ENCODE data around the gene SSBP3. TPM values are rescaled to one million over a fixed set of nuclear protein-coding genes. Genes with fewer than 3 reads are reported as not detected.
"Not testable (repeated sequence)": the region's sequence is repeated elsewhere in the genome, so short reads cannot be mapped to it uniquely, and the experiment has no call there.

Gene SSBP3
- total RNA-seq, 2 donors from 2014 or later, result 7.9 to 23.1 TPM

DNA sequence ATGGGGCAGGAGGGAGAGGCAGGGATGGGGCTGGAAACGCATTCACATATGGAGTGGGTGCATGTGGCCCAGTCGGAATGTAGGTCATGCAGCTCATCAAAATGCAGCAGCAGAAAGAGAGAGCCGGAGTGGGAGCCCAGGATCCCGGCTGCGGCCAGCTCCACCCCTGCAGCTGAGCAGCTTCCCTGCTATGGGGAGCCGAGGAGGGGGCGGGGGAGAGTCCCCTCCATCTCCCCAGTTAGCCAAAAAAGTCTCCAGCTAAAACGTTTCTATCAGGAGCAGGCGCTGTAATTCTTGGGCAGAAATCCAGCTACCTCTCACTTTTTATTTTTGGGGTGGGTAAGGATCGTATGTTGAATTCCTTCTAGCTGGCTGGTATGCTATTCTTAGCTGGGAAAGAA, 166.6 kb downstream of the SSBP3 start:
- ATAC-seq (no peak), DNase-seq (no peak)
- Histone ChIP-seq H3K4me3 (no peak overlapping the region), H3K27ac (no peak overlapping the region), H3K36me3 (replicated peaks in 1 of 2; ENCODE audit: insufficient read depth in 1 of 2, low read depth in 2 of 2) (peaks cover 0 to 9% of the 10 kb centered on the region in 2 donors), H3K9me3 (no peaks in the 10 kb centered on the region), H3K4me1 (no peaks in the 10 kb centered on the region), H3K27me3 (no peaks in the 10 kb centered on the region)
- TF ChIP-seq POLR2A (IDR thresholded peaks at IDR 0.05), result no peak
- TF ChIP-seq, protein P1, sequence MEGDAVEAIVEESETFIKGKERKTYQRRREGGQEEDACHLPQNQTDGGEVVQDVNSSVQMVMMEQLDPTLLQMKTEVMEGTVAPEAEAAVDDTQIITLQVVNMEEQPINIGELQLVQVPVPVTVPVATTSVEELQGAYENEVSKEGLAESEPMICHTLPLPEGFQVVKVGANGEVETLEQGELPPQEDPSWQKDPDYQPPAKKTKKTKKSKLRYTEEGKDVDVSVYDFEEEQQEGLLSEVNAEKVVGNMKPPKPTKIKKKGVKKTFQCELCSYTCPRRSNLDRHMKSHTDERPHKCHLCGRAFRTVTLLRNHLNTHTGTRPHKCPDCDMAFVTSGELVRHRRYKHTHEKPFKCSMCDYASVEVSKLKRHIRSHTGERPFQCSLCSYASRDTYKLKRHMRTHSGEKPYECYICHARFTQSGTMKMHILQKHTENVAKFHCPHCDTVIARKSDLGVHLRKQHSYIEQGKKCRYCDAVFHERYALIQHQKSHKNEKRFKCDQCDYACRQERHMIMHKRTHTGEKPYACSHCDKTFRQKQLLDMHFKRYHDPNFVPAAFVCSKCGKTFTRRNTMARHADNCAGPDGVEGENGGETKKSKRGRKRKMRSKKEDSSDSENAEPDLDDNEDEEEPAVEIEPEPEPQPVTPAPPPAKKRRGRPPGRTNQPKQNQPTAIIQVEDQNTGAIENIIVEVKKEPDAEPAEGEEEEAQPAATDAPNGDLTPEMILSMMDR (IDR thresholded peaks at IDR 0.05), result no peak
- intact Hi-C loops (cut with DNase I), result no loop called here
- WGBS, 2 donors, result 76 to 77% methylated on average over 8 to 10 of the region's 10 CpGs

DNA sequence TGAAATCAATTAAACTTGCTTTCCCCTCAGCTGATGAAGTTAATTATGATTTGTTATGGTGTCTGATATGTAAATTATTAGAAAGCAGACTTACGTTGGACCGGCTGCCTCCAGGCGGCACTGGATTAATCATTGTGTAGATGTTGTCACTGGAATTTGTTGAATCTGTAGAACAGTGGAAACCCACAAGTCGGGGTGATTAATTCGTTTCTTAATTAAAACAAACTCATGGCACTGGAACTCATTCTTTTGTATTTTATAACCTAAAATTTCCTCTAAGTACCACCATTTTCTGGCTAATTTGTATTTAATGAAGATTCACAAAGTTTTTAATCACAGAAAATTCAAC, 167.2 kb downstream of the SSBP3 start:
- Histone ChIP-seq H3K9me3 (no peaks in the 10 kb centered on the region), H3K36me3 (replicated peaks in 1 of 2; ENCODE audit: insufficient read depth in 1 of 2, low read depth in 2 of 2) (peaks cover 0 to 9% of the 10 kb centered on the region in 2 donors), H3K27ac (no peak overlapping the region), H3K27me3 (no peaks in the 10 kb centered on the region), H3K4me1 (no peaks in the 10 kb centered on the region), H3K4me3 (no peak overlapping the region)
- TF ChIP-seq, protein P1 (IDR thresholded peaks at IDR 0.05), result no peak
- no peak for TF ChIP-seq POLR2A (IDR thresholded peaks at IDR 0.05)
- DNase-seq (no peak), ATAC-seq (no peak)
- intact Hi-C loops (cut with DNase I), result no loop called here
- 77 to 87% methylated on average over 5 of the region's 5 CpGs for WGBS, 2 donors

DNA sequence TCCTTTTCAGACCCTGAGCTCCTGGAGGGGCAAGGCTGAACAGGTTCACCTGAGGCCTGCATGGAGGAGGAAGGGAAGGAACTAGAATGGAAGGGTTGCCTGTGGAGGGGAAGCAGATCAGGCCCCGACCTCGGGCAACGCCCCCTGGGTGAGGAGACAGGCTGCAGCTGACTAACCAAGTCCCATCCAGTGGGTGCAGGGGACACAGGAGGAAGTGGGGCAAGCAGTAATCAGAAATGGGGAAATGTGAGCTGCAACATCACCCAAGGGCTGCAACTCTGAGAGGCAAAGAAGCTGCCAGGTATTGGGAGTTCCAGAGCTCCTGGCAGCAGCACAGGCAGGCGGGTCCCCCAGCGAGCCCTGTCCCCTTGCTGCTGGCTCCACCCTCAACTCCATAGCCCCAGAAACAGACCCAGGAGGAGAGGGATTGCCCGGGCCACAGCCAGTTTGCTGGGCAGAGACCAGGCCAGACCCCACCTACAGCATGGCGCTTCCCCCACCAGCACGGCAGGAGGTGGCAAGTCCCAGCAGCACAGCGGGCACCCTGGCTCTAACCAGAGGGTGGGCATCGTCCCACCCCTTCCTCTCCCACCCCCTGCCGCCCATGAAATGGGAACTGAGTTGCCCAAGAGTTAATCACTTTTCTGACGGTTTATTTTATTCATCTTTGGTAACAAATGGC, 167.7 kb downstream of the SSBP3 start:
- DNase-seq, result peak in 1 of 4 donors; percentile 25
- Histone ChIP-seq H3K27ac (no peak overlapping the region), H3K4me3 (no peak overlapping the region), H3K4me1 (no peaks in the 10 kb centered on the region), H3K36me3 (replicated peaks in 1 of 2; ENCODE audit: insufficient read depth in 1 of 2, low read depth in 2 of 2) (peaks cover 0 to 9% of the 10 kb centered on the region in 2 donors), H3K9me3 (no peaks in the 10 kb centered on the region), H3K27me3 (no peaks in the 10 kb centered on the region)
- WGBS, 2 donors, result 80 to 95% methylated on average over 12 of the region's 12 CpGs
- intact Hi-C loops (cut with DNase I), result no loop called here
- TF ChIP-seq POLR2A (IDR thresholded peaks at IDR 0.05), result no peak
- TF ChIP-seq, protein P1 (IDR thresholded peaks at IDR 0.05), result no peak
- ATAC-seq, result no peak

DNA sequence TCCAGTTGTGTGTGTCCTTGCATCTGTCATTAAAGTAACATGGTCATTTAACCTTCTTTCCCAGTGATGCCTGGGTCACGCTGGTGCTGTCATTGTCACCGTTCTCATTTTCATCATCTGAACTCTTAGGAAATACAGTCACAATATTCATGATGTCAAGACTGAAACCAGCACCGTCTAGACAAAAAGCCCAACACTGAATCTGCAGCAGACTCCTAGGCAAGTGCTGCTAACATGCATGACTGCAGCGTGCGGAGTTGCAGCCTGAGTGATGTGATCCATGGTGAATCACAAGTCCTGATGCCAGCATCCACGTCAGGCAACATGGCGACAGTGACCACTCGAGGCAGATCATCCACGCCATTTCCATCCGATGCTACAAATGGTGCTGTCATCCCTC, 168.6 kb downstream of the SSBP3 start:
- DNase-seq (no peak), ATAC-seq (no peak)
- no peak overlapping the region for H3K4me3 ChIP-seq
- 92 to 96% methylated on average over 5 to 10 of the region's 10 CpGs for whole genome bisulfite sequencing, 2 donors
- H3K36me3 ChIP-seq (replicated peaks in 1 of 2; ENCODE audit: insufficient read depth in 1 of 2, low read depth in 2 of 2), result peaks cover 0 to 9% of the 10 kb centered on the region in 2 donors
- H3K9me3 ChIP-seq, result no peaks in the 10 kb centered on the region
- intact Hi-C loops (cut with DNase I), result no loop called here
- no peaks in the 10 kb centered on the region for H3K4me1 ChIP-seq
- no peak overlapping the region for H3K27ac ChIP-seq
- no peaks in the 10 kb centered on the region for H3K27me3 ChIP-seq
- TF ChIP-seq, protein P1 (IDR thresholded peaks at IDR 0.05), result no peak
- TF ChIP-seq POLR2A (IDR thresholded peaks at IDR 0.05), result no peak

DNA sequence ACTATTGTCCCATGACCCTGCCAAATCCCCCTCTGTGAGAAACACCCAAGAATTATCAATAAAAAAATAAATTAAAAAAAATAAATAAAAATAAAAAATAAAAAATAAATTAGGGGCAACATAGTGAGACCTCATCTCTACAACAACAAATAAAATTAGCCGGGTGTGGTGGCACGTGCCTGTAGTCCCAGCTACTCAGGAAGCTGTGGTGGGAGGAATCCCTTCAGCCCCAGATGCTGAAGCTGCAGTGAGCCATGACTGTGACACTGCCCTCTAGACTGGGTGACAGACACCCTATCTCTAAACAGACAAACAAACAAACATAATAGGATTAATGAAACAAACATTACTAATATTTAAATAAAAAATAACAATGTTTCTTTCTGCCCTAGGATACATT, 171.9 kb downstream of the SSBP3 start:
- H3K27me3 ChIP-seq, result no peaks in the 10 kb centered on the region
- DNase-seq, result no peak
- H3K9me3 ChIP-seq, result no peaks in the 10 kb centered on the region
- TF ChIP-seq, protein P1 (IDR thresholded peaks at IDR 0.05), result no peak
- no peak for TF ChIP-seq POLR2A (IDR thresholded peaks at IDR 0.05)
- WGBS, 2 donors, result 92 to 95% methylated on average over 2 of the region's 2 CpGs
- intact Hi-C loops (cut with DNase I), result no loop called here
- no peak overlapping the region for H3K4me3 ChIP-seq
- peaks cover 0 to 9% of the 10 kb centered on the region in 2 donors for H3K36me3 ChIP-seq (replicated peaks in 1 of 2; ENCODE audit: insufficient read depth in 1 of 2, low read depth in 2 of 2)
- H3K27ac ChIP-seq, result no peak overlapping the region
- ATAC-seq, result no peak
- no peaks in the 10 kb centered on the region for H3K4me1 ChIP-seq

DNA sequence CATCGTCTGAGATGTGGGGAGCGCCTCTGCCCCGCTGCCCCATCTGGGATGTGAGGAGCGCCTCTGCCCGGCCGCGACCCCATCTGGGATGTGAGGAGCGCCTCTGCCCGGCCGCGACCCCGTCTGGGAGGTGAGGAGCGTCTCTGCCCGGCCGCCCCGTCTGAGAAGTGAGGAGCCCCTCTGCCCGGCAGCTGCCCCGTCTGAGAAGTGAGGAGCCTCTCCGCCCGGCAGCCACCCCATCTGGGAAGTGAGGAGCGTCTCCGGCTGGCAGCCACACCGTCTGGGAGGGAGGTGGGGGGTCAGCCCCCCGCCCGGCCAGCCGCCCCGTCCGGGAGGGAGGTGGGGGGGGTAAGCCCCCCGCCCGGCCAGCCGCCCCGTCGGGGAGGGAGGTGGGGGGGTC, 173.0 kb downstream of the SSBP3 start:
- ATAC-seq; H3K4me1 ChIP-seq; H3K4me3 ChIP-seq; H3K9me3 ChIP-seq; H3K27me3 ChIP-seq; intact Hi-C loops (cut with DNase I); DNase-seq; H3K36me3 ChIP-seq (replicated peaks in 1 of 2; ENCODE audit: insufficient read depth in 1 of 2, low read depth in 2 of 2); H3K27ac ChIP-seq: not testable (repeated sequence)
- 97% methylated on average over 16 to 17 of the region's 33 CpGs for WGBS, 2 donors

Measured in body of pancreas (tissue), 4 donors.